Motor neuron (in vitro differentiated cells): ENCODE results near the gene FBXW10. TPM values are rescaled to one million over a fixed set of nuclear protein-coding genes. Genes with fewer than 3 reads are reported as not detected.
"Not testable (repeated sequence)": the region's sequence is repeated elsewhere in the genome, so short reads cannot be mapped to it uniquely, and the experiment has no call there.

Experiments used
- ATAC-seq, 8 experiments: fragments of 200-7000 bp; cut with Tn5 transposase; replicated peaks in 6 of 8; 2 replicates each; pipeline ENCODE4 v1.8.0; 2021; ENCODE audit warnings: mild to moderate bottlenecking in 8 of 8, moderate library complexity in 8 of 8
- H3K27ac ChIP-seq, 2 donors: fragments of 250-450 bp; sonication (Bioruptor Pico); 2 replicates each; pipeline ENCODE4 v1.9.0; 2021; ENCODE audit warnings: antibody characterized with exemption in 2 of 2, mild to moderate bottlenecking in 2 of 2, moderate library complexity in 1 of 2
- H3K4me1 ChIP-seq, 2 donors: fragments of 250-450 bp; sonication (Bioruptor Pico); replicated peaks in 1 of 2; 2 replicates each; pipeline ENCODE4 v1.6.1; 2021; ENCODE audit warnings: antibody characterized with exemption in 2 of 2, mild to moderate bottlenecking in 2 of 2, moderate library complexity in 1 of 2
- H3K4me3 ChIP-seq, 5 donors: fragments of 250-450 bp; sonication (Bioruptor Pico); 2 replicates each; pipeline ENCODE4 v1.9.0; 2021; ENCODE audit warnings: antibody characterized with exemption in 5 of 5, mild to moderate bottlenecking in 5 of 5, moderate library complexity in 4 of 5
- whole genome bisulfite sequencing, 10 experiments: fragments of 450-650 bp; shearing (Covaris generic); methylation state at CpG; one replicate each; pipeline ENCODE4 v1.0.0; 2022; 5-methylcytosine and 5-hydroxymethylcytosine counted together
- in situ Hi-C, 9 experiments: fragments of 400-800 bp; cut with MboI; loops; one replicate each; pipeline ENCODE4 v1.15.0; 2021; ENCODE audit warnings: low sequenced_read_pairs in 9 of 9, low pct_unique_long_range_greater_than_20kb in 2 of 9; ENCODE audit not compliant: unreplicated experiment in 9 of 9
- total RNA-seq, 8 experiments: library from RNA; unstranded; fragments of 300-600 nt; gene quantifications; 2 replicates each; pipeline versions ENCODE4 v1.2.3 to v1.2.4, GENCODE V29; 2022

The FBXW10 gene
- total RNA-seq, 8 experiments from 2014 or later = 0.08 to 0.50 (median 0.24) TPM

- H3K4me3 ChIP-seq, H3K27ac ChIP-seq, H3K4me1 ChIP-seq: not testable (repeated sequence)
- in situ Hi-C loops = loop anchor here in 1 of 9 experiments (25.0 kb wide), 1 partner anchor 121 kb away; no protein-coding TSS in a partner anchor
- ATAC-seq = peak; percentile 62 to 90 (median 80)
- WGBS, 10 experiments = 0 to 80% (median 50%) methylated on average over 1 to 3 of the region's 9 CpGs; no CpG with 5 or more reads in 5 of the 10 experiments
Measured at GRCh38 chr17:18816489-18817371, 72.9 kb downstream of the FBXW10 start.

GRCh38 chr17:18821430-18821829 is 77.6 kb downstream of the FBXW10 start:
- 0 to 40% (median 29%) methylated on average over 1 of the region's 3 CpGs; no CpG with 5 or more reads in 6 of the 10 experiments for WGBS, 10 experiments
- not testable (repeated sequence) for H3K27ac ChIP-seq, H3K4me1 ChIP-seq, H3K4me3 ChIP-seq, ATAC-seq
- in situ Hi-C loops = loop anchor here in 1 of 9 experiments (25.0 kb wide), 1 partner anchor 116 kb away; no protein-coding TSS in a partner anchor

- in situ Hi-C loops, ATAC-seq, H3K4me1 ChIP-seq, H3K27ac ChIP-seq, H3K4me3 ChIP-seq: not testable (repeated sequence)
- WGBS, 10 experiments = no CpG with 5 or more reads among the region's 1 CpG
Measured at GRCh38 chr17:18827613-18828012, 83.8 kb downstream of the FBXW10 start.

Other genes starting within 250 kb of the FBXW10 start
- 1 to 10 TPM in 2 of 8 experiments, under 1 TPM in 4, not detected in 2; 0.16 to 1.0 (median 0.58) TPM for gene TBC1D28, start 99.7 kb upstream of the FBXW10 start, total RNA-seq
- 10 to 100 TPM in 5 of 8 experiments, 1 to 10 TPM in 3; 3.9 to 21.4 (median 10.9) TPM for gene FOXO3B, start 61.7 kb upstream of the FBXW10 start, total RNA-seq
- gene TVP23B, start 37.1 kb downstream of the FBXW10 start, total RNA-seq = 10 to 100 TPM; 30.7 to 63.1 (median 41.5) TPM
- gene PRPSAP2, start 114.1 kb downstream of the FBXW10 start, total RNA-seq = 10 to 100 TPM; 39.0 to 89.8 (median 63.7) TPM
- under 1 TPM in 5 of 8 experiments, not detected in 3; 0.09 to 0.76 (median 0.45) TPM for gene SLC5A10, start 208.1 kb downstream of the FBXW10 start, total RNA-seq